ENCODE measurements around the gene PPP1R10. TPM values are rescaled to one million over a fixed set of nuclear protein-coding genes. Genes with fewer than 3 reads are reported as not detected.

PPP1R10 gene
- total RNA-seq, 1 experiment from 2014 or later = 103 TPM

- BruUV-seq (replicated peaks) = TSS peak; percentile 77
- Mint-ChIP-seq H3K4me3 (ENCODE audit: unreplicated experiment) (peak overlapping the region; percentile 92), H3K9me3 (ENCODE audit: unreplicated experiment) (no peaks in the 10 kb centered on the region), H3K4me1 (ENCODE audit: insufficient read depth, unreplicated experiment) (peaks cover 45% of the 10 kb centered on the region), H3K27ac (ENCODE audit: low read depth, unreplicated experiment) (peak overlapping the region; percentile 99), H3K36me3 (ENCODE audit: insufficient read depth, unreplicated experiment) (peaks cover 24% of the 10 kb centered on the region), H3K27me3 (ENCODE audit: insufficient read depth, unreplicated experiment) (no peaks in the 10 kb centered on the region)
- no peak for DNase-seq (ENCODE audit: unreplicated experiment)
- TF ChIP-seq CTCF (IDR thresholded peaks at IDR 0.05; ENCODE audit: unreplicated experiment) = no peak
- ChIA-PET POLR2A (interaction anchor here (0.6 to 3.3 kb wide), 17 partner anchors 10 to 243 kb away, joined by 3 to 125 read pairs (median 5); partner anchors contain the start of genes DHX16, GNL1, MRPS18B and NRM), CTCF (interaction anchor here (1.3 kb wide), 1 partner anchor 26 kb away, joined by 6 read pairs; no protein-coding TSS in a partner anchor)
- intact Hi-C loops (cut with micrococcal nuclease) = loop anchor here (1.0 kb wide), 1 partner anchor 15 kb away; the partner anchor contains the start of gene GNL1
Observed at GRCh38 chr6:30571762-30572082, 45.3 kb downstream of the PPP1R10 start.

- ChIA-PET POLR2A (interaction anchor here (0.6 to 3.3 kb wide), 26 partner anchors 10 to 508 kb away, joined by 3 to 125 read pairs (median 4); partner anchors contain the start of genes DHX16, GNL1, MRPS18B and NRM), CTCF (interaction anchor here (0.6 to 1.4 kb wide), 7 partner anchors 14 to 259 kb away, joined by 3 to 6 read pairs (median 4); partner anchors contain the start of genes GNL1 and PRR3)
- peaks cover 25% of the 10 kb centered on the region for H3K36me3 Mint-ChIP-seq (ENCODE audit: insufficient read depth, unreplicated experiment)
- H3K4me3 Mint-ChIP-seq (ENCODE audit: unreplicated experiment) = peak within 1 kb of the TSS; percentile 92
- no peaks in the 10 kb centered on the region for H3K27me3 Mint-ChIP-seq (ENCODE audit: insufficient read depth, unreplicated experiment)
- peak within 1 kb of the TSS; percentile 99 for H3K27ac Mint-ChIP-seq (ENCODE audit: low read depth, unreplicated experiment)
- TF ChIP-seq CTCF (IDR thresholded peaks at IDR 0.05; ENCODE audit: unreplicated experiment) = no peak
- H3K4me1 Mint-ChIP-seq (ENCODE audit: insufficient read depth, unreplicated experiment) = peaks cover 43% of the 10 kb centered on the region
- no peaks in the 10 kb centered on the region for H3K9me3 Mint-ChIP-seq (ENCODE audit: unreplicated experiment)
- intact Hi-C loops (cut with micrococcal nuclease) = loop anchor here (1.0 kb wide), 1 partner anchor 15 kb away; the partner anchor contains the start of gene GNL1
- no TSS peak for BruUV-seq (replicated peaks)
- peak; percentile 95 for DNase-seq (ENCODE audit: unreplicated experiment)
Observed at GRCh38 chr6:30571075-30571761, 45.8 kb downstream of the PPP1R10 start, which contains the start of gene ABCF1. ABCF1 (plus strand) TSS chr6:30571442; CDS start chr6:30571488, 46 bp downstream.

- Mint-ChIP-seq H3K4me3 (ENCODE audit: unreplicated experiment) (peak overlapping the region; percentile 92), H3K4me1 (ENCODE audit: insufficient read depth, unreplicated experiment) (peaks cover 43% of the 10 kb centered on the region), H3K27ac (ENCODE audit: low read depth, unreplicated experiment) (peak overlapping the region; percentile 99), H3K9me3 (ENCODE audit: unreplicated experiment) (no peaks in the 10 kb centered on the region), H3K36me3 (ENCODE audit: insufficient read depth, unreplicated experiment) (peaks cover 25% of the 10 kb centered on the region), H3K27me3 (ENCODE audit: insufficient read depth, unreplicated experiment) (no peaks in the 10 kb centered on the region)
- TF ChIP-seq CTCF (IDR thresholded peaks at IDR 0.05; ENCODE audit: unreplicated experiment) = no peak
- POLR2A ChIA-PET = interaction anchor here (0.6 to 3.3 kb wide), 25 partner anchors 10 to 509 kb away, joined by 3 to 125 read pairs (median 5); partner anchors contain the start of genes DHX16, GNL1, MRPS18B and NRM
- intact Hi-C loops (cut with micrococcal nuclease) = loop anchor here (1.0 kb wide), 1 partner anchor 14 kb away; the partner anchor contains the start of gene GNL1
- TSS peak; percentile 82 for BruUV-seq (replicated peaks)
- CTCF ChIA-PET = interaction anchor here (0.6 to 1.4 kb wide), 8 partner anchors 14 to 260 kb away, joined by 3 to 6 read pairs (median 4); partner anchors contain the start of genes GNL1 and PRR3
- no peak for DNase-seq (ENCODE audit: unreplicated experiment)
Observed at GRCh38 chr6:30570740-30571074, 46.3 kb downstream of the PPP1R10 start.

- Mint-ChIP-seq H3K27me3 (ENCODE audit: insufficient read depth, unreplicated experiment) (no peaks in the 10 kb centered on the region), H3K4me1 (ENCODE audit: insufficient read depth, unreplicated experiment) (peaks cover 43% of the 10 kb centered on the region), H3K9me3 (ENCODE audit: unreplicated experiment) (no peaks in the 10 kb centered on the region), H3K4me3 (ENCODE audit: unreplicated experiment) (peak overlapping the region; percentile 92), H3K36me3 (ENCODE audit: insufficient read depth, unreplicated experiment) (peaks cover 25% of the 10 kb centered on the region), H3K27ac (ENCODE audit: low read depth, unreplicated experiment) (no peak overlapping the region)
- POLR2A ChIA-PET = interaction anchor here (0.5 to 3.3 kb wide), 23 partner anchors 9 to 509 kb away, joined by 3 to 125 read pairs (median 4); partner anchors contain the start of genes GNL1, MRPS18B, NRM and PPP1R10
- CTCF ChIA-PET = interaction anchor here (0.6 to 1.4 kb wide), 8 partner anchors 13 to 260 kb away, joined by 3 to 6 read pairs (median 4); partner anchors contain the start of genes GNL1 and PRR3
- no peak for DNase-seq (ENCODE audit: unreplicated experiment)
- BruUV-seq (replicated peaks) = no TSS peak
- intact Hi-C loops (cut with micrococcal nuclease) = no loop called here
- TF ChIP-seq CTCF (IDR thresholded peaks at IDR 0.05; ENCODE audit: unreplicated experiment) = no peak
Observed at GRCh38 chr6:30570263-30570662, 46.8 kb downstream of the PPP1R10 start.
